ENCODE measurements around the gene TNNI3.
"Not testable (repeated sequence)": the region's sequence is repeated elsewhere in the genome, so short reads cannot be mapped to it uniquely, and the experiment has no call there.

Gene TNNI3

DNA sequence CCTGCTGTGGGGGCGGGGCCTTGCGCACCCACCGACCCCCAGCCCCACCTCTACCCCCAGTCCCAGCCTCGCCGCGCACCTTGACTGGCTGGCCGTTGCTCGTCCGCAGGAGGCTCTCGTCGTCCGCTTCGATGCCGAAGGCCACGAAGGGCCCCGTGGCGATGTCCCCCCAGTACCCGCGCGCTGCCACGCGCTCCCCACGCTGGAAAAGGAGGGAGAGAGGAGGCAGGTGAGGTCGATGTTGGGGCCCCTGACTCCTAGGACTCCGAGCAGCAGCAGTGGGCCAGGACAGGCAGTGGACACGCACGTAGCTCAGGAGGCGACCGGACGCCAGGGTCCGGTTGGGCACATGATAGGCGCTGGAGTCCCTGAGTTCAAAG lies 3.4 kb upstream of the TNNI3 start:
- TF ChIP-seq, protein P1, sequence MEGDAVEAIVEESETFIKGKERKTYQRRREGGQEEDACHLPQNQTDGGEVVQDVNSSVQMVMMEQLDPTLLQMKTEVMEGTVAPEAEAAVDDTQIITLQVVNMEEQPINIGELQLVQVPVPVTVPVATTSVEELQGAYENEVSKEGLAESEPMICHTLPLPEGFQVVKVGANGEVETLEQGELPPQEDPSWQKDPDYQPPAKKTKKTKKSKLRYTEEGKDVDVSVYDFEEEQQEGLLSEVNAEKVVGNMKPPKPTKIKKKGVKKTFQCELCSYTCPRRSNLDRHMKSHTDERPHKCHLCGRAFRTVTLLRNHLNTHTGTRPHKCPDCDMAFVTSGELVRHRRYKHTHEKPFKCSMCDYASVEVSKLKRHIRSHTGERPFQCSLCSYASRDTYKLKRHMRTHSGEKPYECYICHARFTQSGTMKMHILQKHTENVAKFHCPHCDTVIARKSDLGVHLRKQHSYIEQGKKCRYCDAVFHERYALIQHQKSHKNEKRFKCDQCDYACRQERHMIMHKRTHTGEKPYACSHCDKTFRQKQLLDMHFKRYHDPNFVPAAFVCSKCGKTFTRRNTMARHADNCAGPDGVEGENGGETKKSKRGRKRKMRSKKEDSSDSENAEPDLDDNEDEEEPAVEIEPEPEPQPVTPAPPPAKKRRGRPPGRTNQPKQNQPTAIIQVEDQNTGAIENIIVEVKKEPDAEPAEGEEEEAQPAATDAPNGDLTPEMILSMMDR (IDR thresholded peaks at IDR 0.05; ENCODE audit: low read depth, low read length), result no peak
- no peak overlapping the region for H3K4me3 ChIP-seq (ENCODE audit: low read depth, low read length)

DNA sequence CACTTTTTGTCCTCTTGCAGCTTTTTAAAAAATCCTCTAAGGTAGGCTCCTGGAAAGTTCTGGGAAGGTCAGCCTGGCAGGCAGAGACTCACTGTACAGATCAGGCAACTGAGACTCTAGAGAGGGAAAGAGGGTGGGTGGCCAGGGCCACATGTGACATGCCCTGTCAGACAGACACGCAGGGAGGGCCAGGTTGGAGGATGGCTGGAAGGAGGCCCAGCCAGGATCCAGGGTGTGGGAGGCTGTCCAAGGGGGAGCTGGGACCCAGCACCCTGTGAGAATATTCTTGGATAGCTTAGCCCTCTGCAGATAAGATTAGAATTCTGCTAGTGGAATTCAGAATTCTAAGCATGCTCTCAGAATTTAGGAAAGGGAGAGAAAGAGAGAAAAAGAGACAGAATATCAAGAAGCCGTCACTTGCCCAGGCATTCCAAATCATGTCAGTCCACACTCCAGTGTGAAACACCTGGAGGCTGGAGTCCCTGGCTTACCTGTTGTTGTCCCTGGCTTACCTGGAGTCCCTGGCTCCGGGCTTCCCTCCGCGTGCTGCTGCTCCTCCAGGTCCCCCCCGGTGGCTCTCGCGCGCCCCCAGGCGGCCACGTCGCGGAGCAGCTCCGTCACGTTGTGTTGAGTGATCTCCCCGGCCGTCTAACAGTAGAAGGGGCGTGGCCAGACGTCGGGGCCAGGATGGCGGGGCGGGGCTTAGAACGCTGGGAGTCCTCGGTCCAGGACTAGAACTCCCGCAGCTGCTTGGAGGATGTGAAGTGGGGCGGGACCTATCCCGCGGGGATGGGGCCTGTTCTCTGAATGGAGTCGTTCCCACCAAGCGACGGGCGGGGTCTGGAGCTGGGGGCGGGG lies 2.8 kb upstream of the TNNI3 start:
- H3K4me3 ChIP-seq (ENCODE audit: low read depth, low read length), result no peak overlapping the region
- TF ChIP-seq, protein P1 (IDR thresholded peaks at IDR 0.05; ENCODE audit: low read depth, low read length), result peak; percentile 84

DNA sequence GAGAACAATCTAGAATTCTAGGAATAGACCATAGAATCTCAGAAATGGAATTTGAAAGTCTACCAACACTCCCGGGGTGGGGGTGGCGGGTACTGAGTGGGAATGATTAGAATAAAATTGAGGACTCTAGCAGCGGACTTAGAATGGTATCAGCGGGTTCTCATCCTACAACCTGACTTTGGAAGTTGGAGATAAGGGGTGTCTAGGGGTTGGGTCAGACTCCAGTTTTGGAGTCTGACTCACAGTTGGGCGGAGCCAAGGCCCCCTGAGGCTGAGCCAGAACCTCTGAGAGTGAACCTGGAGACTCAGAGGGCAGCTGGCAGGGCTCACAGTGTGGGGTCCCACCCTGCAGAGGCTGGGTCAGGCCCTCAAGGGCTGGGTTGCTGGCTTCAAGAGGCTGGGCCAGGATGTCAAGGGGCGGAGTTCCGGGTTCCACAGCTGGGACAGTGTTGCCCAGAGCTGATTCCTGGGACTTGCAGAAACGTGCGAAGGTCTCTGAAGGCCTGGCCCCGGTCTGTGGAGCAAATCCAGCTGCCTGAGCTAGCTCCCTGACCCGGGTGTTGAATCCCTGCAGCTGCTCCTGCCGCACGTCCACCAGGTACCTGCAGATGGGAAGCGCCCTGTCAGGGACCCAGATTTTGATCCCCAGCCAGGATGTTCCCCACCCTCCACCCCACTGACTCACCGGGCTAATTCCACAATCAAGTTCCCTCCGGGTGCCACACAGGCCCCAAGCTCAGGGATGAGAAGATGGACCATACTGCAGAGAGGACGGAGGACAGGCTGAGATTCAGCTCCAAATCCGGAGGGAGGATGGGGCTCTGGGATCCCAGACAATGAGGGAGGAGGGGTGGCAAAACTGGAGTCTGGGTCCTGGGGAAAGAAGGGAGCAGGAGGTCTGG lies 1.6 kb upstream of the TNNI3 start:
- TF ChIP-seq, protein P1 (IDR thresholded peaks at IDR 0.05; ENCODE audit: low read depth, low read length), result no peak

DNA sequence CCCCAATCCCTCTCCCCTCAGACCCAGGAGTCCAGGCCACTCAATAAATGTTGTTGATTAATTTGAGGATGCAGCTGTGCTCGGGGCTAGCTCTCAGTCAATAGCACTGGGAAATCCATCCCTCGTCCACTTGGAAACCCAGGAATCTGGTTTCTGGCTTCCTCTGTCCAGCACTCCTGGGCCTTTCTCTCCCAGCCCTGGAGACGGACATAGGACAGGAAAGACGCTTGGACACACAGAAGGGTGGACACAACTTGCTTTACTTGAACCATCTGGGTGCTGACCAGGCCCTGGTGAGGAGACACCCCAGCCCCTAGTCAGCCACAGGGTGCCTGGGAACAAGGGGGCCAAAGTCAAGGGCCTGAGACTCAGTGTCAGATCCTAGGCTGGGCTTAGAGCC lies 891 bp upstream of the TNNI3 start:
- no peak overlapping the region for H3K4me3 ChIP-seq (ENCODE audit: low read depth, low read length)
- TF ChIP-seq, protein P1 (IDR thresholded peaks at IDR 0.05; ENCODE audit: low read depth, low read length), result no peak

More for the DNA sequence above, 1.6 kb upstream of the TNNI3 start:
- H3K4me3 ChIP-seq (ENCODE audit: low read depth, low read length), result no peak overlapping the region

DNA sequence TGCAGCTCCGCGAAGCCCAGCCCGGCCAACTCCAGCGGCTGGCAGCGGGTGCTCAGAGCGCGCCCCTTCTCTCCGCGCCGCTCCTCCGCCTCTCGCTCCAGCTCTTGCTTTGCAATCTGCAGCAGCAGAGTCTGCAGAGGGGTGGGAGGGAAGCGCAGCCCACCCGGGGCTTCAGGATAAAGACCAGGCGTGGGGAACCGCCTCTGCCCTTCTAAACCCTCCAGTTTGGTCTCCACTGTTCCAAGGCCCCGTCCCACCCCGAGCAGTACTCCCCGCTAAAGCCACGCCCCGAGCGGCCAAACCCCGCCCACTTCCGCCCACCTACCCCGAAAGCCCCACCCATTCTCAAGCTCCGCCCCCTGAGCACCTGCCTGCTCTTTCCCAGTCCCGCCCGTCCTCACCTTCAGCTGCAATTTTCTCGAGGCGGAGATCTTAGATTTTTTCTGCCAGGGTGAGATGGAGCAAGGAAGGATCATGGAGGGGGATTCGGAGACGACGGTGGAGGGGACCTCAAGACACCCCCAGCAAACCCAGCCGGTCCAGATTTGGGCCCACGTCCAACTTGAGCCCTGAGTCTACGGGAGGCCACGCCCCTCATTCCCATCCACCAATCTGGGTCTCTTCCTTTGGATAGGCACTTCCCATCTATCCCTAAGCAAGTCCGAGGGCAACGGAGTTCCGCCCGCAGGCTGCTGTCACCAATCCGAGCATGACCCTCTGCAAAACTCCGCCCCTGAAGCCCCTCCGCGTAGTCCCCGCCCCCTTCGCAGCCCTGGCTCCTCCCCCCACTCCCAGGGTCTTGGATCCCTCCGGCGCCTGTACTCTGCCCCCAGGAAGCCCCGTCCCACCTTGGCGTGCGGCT lies 1.1 kb downstream of the TNNI3 start:
- H3K4me3 ChIP-seq (ENCODE audit: low read depth, low read length), result no peak overlapping the region
- TF ChIP-seq, protein P1 (IDR thresholded peaks at IDR 0.05; ENCODE audit: low read depth, low read length), result no peak

DNA sequence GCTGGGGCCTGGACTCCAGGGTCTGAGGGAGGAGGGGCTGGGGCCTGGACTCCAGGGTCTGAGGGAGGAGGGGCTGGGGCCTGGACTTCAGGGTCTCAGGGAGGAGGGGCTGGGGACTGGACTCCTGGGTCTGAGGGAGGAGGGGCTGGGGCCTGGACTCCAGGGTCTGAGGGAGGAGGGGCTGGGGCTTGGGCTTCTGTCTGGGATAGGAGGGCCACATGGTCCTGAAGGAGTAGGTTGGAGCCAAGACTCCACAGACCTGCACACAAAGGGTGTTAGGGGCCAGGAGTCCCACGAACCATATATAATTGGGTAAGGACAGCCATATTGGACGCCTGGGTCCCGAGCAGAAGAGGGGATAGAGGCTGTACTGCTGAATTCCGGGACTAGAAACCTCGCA lies 1.7 kb downstream of the TNNI3 start:
- not testable (repeated sequence) for H3K4me3 ChIP-seq (ENCODE audit: low read depth, low read length)

DNA sequence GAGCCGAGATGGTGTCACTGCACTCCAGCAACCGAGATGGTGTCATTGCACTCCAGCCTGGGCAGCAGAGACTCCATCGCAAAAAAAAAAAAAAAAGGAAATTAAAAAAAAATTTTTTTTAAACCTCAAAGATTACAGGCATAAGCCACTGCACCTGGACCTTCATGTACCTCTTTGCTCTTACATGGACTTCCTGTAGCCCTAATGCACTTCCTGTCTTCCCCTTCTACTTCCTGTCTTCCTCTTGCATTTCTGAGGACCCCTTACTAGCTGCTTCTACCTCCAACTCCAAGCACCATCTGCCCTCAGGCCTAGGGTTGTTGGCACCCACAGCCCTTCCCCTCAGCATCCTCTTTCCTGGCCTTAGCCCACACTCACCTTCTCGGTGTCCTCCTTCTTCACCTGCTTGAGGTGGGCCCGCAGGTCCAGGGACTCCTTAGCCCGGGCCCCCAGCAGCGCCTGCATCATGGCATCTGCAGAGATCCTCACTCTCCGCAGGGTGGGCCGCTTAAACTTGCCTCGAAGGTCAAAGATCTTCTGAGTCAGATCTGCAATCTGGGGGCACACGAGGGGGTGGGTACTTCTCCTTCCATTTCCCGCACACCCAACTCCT lies 3.8 kb downstream of the TNNI3 start:
- TF ChIP-seq, protein P1 (IDR thresholded peaks at IDR 0.05; ENCODE audit: low read depth, low read length), result no peak
- no peak overlapping the region for H3K4me3 ChIP-seq (ENCODE audit: low read depth, low read length)
